ENCODE measurements around the gene ZNF316.

ZNF316 gene

DNA sequence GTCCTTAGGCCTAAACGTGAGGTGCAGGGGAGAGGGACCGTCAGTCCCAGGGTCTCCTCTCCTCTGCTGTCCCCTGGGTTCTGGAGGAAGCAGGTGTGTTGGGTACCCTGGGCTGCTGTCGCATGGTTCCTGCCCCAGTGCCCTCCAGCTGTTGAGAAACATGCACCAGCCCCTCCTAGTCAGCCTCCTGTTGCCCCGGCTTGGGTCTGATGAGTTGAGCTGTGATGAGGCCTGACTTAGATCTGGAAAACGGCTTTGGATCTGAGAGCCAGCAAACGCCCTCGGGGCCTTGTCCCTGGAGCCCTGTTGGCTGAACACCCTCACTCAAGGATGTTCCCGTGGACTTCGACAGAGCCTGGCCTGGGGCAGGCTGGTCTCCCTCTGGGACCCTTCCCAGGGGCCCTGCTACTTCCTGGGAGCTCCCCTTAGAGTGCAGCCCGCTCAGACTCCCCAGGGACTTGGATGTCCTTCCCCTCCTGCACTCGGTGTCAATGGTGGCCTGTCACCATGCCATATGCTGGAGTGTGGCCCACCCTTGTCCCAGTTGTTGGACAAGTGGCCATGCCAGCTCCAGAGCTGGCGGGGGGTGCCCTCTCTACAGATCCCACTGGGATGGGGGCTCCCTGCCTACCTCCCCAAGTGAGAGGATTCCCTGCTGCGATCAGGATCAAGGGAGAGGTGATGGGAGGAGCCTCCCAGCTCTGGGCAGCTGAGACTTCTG lies 12.3 kb downstream of the ZNF316 start:
- no peak overlapping the region for H3K4me3 ChIP-seq (ENCODE audit: low read depth in 1 of 2, low read length in 2 of 2)
- no peaks in the 10 kb centered on the region for H3K9me3 ChIP-seq (ENCODE audit: low read length)
- peaks cover 25% of the 10 kb centered on the region for H3K36me3 ChIP-seq (ENCODE audit: insufficient read depth, low read length)
- no peak overlapping the region for H3K9ac ChIP-seq (ENCODE audit: low read length)
- no peaks in the 10 kb centered on the region for H3K4me1 ChIP-seq (ENCODE audit: insufficient read depth, low read length)
- no peaks in the 10 kb centered on the region for H3K27me3 ChIP-seq (ENCODE audit: control insufficient read depth in 1 of 2, insufficient read depth in 2 of 2, low read length in 2 of 2)
- H3K27ac ChIP-seq (ENCODE audit: low read depth, low read length): no peak overlapping the region

DNA sequence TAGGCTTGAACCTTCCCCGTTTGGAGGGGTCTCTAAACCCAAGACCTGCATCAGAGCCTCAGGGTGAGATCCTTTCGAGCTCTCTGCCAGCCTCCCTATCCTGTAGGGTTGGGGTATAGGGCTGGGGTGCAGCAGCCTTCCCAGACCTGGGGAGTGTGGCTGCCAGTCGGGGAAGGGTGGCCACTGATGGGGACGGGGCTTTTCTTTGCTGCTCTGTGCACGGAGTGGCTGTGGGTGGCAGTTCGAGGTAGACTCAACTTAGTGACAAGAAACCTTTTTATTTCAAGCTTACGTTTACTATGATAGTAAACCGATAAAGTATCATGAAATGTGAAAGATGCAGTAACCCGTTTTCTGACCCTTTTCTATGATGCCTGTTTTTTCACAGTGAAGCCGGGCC lies 13.0 kb downstream of the ZNF316 start:
- Histone ChIP-seq H3K4me1 (ENCODE audit: insufficient read depth, low read length) (no peaks in the 10 kb centered on the region), H3K4me3 (ENCODE audit: low read depth in 1 of 2, low read length in 2 of 2) (no peak overlapping the region), H3K9ac (ENCODE audit: low read length) (no peak overlapping the region), H3K27ac (ENCODE audit: low read depth, low read length) (no peak overlapping the region), H3K9me3 (ENCODE audit: low read length) (no peaks in the 10 kb centered on the region), H3K36me3 (ENCODE audit: insufficient read depth, low read length) (peaks cover 20% of the 10 kb centered on the region), H3K27me3 (ENCODE audit: control insufficient read depth in 1 of 2, insufficient read depth in 2 of 2, low read length in 2 of 2) (no peaks in the 10 kb centered on the region)

DNA sequence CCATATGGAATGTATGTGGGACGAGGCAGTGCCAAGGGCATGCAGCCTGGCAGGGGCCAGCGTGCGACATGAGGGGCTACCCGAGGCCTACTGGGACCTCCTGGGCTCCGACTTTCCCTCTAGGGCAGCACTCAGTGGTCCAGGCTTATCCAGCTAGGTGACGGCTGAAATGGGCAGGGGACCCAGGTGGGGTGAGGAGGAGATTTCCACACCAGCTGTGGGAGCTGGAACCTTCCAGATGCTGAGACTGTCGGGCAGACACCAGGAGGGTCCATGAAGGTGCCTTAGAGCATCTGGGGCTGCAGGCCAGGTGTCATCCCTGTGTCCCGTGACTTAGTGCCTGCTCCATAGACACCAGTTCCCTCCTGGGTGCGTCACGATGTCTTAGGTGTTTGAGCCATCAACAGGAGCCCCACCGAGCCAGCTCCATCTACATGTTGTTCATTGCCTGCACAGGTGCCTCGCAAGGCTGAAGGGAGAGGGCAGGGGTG lies 13.4 kb downstream of the ZNF316 start:
- Histone ChIP-seq H3K9ac (ENCODE audit: low read length) (no peak overlapping the region), H3K27ac (ENCODE audit: low read depth, low read length) (no peak overlapping the region), H3K27me3 (ENCODE audit: control insufficient read depth in 1 of 2, insufficient read depth in 2 of 2, low read length in 2 of 2) (no peaks in the 10 kb centered on the region), H3K4me3 (ENCODE audit: low read depth in 1 of 2, low read length in 2 of 2) (no peak overlapping the region), H3K9me3 (ENCODE audit: low read length) (no peaks in the 10 kb centered on the region), H3K36me3 (ENCODE audit: insufficient read depth, low read length) (peaks cover 20% of the 10 kb centered on the region), H3K4me1 (ENCODE audit: insufficient read depth, low read length) (no peaks in the 10 kb centered on the region)

DNA sequence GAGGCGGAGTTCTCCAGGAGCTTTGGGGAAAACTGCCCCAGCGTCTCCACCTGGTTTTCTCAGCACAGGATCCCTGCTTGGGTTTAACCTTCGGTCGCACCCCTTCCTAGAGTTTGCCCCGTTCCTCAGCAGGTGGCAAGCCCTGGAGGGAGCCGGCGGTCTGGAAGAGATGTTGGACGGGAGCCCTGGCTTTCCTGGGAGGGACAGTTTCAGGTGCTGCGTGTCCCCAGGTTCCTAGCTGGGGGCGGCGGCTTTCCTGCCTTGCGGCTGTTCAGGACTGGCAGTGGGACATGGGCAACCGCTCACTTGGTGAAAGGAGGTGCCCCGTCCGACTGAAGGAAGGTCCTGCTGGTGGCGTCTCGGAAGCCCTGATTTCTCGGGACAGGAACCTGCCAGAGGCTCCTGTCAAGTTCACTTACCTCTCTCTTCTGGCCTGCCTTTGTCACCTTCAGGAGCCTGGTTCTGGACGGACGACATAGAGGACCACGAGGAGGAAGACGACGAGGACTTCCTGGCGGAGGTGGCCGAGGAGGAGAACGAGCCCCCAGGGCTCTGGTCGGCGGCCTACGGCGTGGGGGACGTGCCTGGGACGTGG lies 14.8 kb downstream of the ZNF316 start:
- Histone ChIP-seq H3K4me1 (ENCODE audit: insufficient read depth, low read length) (no peaks in the 10 kb centered on the region), H3K9ac (ENCODE audit: low read length) (no peak overlapping the region), H3K9me3 (ENCODE audit: low read length) (no peaks in the 10 kb centered on the region), H3K4me3 (ENCODE audit: low read depth in 1 of 2, low read length in 2 of 2) (no peak overlapping the region), H3K27me3 (ENCODE audit: control insufficient read depth in 1 of 2, insufficient read depth in 2 of 2, low read length in 2 of 2) (no peaks in the 10 kb centered on the region), H3K27ac (ENCODE audit: low read depth, low read length) (no peak overlapping the region), H3K36me3 (ENCODE audit: insufficient read depth, low read length) (peaks cover 16% of the 10 kb centered on the region)

DNA sequence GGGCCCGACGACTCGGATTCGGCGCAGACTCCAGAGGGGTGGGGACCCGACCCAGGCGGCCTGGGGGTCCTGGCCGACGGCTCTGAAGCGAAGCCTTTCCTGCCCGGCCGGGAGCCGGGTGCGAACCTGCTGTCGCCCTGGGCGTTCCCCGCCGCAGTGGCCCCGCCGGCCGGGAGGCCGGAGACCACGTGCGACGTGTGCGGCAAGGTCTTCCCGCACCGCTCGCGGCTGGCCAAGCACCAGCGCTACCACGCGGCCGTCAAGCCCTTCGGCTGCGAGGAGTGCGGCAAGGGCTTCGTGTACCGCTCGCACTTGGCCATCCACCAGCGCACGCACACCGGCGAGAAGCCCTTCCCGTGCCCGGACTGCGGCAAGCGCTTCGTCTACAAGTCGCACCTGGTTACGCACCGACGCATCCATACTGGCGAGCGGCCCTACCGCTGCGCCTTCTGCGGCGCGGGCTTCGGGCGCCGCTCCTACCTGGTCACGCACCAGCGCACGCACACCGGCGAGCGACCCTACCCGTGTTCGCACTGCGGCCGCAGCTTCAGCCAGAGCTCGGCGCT lies 15.4 kb downstream of the ZNF316 start:
- Histone ChIP-seq H3K36me3 (ENCODE audit: insufficient read depth, low read length) (peaks cover 16% of the 10 kb centered on the region), H3K27me3 (ENCODE audit: control insufficient read depth in 1 of 2, insufficient read depth in 2 of 2, low read length in 2 of 2) (no peaks in the 10 kb centered on the region), H3K9me3 (ENCODE audit: low read length) (no peaks in the 10 kb centered on the region), H3K9ac (ENCODE audit: low read length) (no peak overlapping the region), H3K4me1 (ENCODE audit: insufficient read depth, low read length) (no peaks in the 10 kb centered on the region), H3K27ac (ENCODE audit: low read depth, low read length) (no peak overlapping the region), H3K4me3 (ENCODE audit: low read depth in 1 of 2, low read length in 2 of 2) (no peak overlapping the region)

DNA sequence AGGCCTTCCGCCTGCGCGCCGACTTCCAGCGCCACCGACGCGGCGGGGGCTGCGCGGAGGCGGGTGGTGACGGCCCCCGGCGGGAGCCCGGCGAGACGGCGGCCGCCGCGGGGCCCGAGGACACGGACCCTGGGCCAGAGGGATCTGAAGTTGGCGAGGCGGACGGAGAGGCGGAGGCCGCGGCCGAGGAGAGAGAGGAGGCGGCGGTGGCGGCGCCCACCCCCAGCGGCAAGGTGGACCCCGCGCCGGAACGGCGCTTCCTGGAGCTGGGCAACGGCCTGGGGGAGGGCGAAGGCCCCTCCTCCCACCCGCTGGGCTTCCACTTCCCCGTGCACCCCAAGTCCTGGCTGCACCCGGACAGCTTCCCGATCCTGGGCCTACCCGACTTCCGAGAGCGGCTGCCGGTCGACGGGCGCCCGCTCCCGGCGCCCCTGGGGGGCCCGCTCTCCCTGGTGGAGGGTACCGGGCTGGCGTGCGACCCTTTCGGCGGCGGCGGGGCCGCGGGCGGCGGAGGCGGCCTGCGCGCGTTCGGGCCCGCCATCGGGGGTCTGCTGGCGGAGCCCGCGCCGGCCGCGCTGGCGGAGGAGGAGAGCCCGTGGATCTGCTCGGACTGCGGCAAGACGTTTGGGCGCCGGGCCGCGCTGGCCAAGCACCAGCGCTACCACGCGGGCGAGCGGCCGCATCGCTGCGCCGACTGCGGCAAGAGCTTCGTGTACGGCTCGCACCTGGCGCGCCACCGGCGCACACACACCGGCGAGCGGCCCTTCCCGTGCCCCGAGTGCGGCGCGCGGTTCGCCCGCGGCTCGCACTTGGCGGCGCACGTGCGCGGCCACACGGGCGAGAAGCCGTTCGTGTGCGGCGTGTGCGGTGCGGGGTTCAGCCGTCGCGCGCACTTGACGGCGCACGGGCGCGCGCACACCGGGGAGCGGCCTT lies 16.2 kb downstream of the ZNF316 start:
- Histone ChIP-seq H3K9ac (ENCODE audit: low read length) (no peak overlapping the region), H3K27me3 (ENCODE audit: control insufficient read depth in 1 of 2, insufficient read depth in 2 of 2, low read length in 2 of 2) (no peaks in the 10 kb centered on the region), H3K4me3 (ENCODE audit: low read depth in 1 of 2, low read length in 2 of 2) (no peak overlapping the region), H3K4me1 (ENCODE audit: insufficient read depth, low read length) (no peaks in the 10 kb centered on the region), H3K36me3 (ENCODE audit: insufficient read depth, low read length) (peaks cover 16% of the 10 kb centered on the region), H3K9me3 (ENCODE audit: low read length) (no peaks in the 10 kb centered on the region), H3K27ac (ENCODE audit: low read depth, low read length) (no peak overlapping the region)

DNA sequence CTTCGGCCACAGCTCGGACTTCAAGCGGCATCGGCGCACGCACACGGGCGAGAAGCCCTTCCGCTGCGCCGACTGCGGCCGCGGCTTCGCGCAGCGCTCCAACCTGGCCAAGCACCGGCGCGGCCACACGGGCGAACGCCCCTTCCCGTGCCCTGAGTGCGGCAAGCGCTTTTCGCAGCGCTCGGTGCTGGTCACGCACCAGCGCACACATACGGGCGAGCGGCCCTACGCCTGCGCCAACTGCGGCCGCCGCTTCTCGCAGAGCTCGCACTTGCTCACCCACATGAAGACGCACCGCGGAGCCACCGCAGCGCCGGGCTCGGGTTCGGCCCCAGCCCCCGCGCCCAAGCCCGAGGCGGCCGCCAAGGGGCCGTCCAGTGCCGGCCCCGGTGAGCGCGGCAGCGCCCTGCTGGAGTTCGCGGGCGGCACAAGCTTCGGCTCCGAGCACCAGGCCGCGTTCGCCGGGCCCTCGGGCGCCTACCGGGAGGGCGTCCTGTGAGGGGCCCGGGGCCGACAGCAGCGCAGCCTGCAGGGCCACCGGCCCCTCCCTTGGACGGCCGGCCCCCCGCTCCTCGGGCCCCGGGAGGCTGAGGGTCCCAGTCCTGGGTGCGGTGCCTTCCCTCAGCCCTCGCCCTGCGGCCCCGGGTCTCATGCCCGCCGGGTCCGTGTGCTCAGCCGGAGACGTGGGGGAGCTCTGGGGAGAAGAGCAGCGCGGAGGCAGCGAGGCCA lies 17.2 kb downstream of the ZNF316 start:
- H3K36me3 ChIP-seq (ENCODE audit: insufficient read depth, low read length): peaks cover 14% of the 10 kb centered on the region
- no peaks in the 10 kb centered on the region for H3K9me3 ChIP-seq (ENCODE audit: low read length)
- no peaks in the 10 kb centered on the region for H3K4me1 ChIP-seq (ENCODE audit: insufficient read depth, low read length)
- no peak overlapping the region for H3K4me3 ChIP-seq (ENCODE audit: low read depth in 1 of 2, low read length in 2 of 2)
- H3K27me3 ChIP-seq (ENCODE audit: control insufficient read depth in 1 of 2, insufficient read depth in 2 of 2, low read length in 2 of 2): no peaks in the 10 kb centered on the region
- no peak overlapping the region for H3K9ac ChIP-seq (ENCODE audit: low read length)
- no peak overlapping the region for H3K27ac ChIP-seq (ENCODE audit: low read depth, low read length)

DNA sequence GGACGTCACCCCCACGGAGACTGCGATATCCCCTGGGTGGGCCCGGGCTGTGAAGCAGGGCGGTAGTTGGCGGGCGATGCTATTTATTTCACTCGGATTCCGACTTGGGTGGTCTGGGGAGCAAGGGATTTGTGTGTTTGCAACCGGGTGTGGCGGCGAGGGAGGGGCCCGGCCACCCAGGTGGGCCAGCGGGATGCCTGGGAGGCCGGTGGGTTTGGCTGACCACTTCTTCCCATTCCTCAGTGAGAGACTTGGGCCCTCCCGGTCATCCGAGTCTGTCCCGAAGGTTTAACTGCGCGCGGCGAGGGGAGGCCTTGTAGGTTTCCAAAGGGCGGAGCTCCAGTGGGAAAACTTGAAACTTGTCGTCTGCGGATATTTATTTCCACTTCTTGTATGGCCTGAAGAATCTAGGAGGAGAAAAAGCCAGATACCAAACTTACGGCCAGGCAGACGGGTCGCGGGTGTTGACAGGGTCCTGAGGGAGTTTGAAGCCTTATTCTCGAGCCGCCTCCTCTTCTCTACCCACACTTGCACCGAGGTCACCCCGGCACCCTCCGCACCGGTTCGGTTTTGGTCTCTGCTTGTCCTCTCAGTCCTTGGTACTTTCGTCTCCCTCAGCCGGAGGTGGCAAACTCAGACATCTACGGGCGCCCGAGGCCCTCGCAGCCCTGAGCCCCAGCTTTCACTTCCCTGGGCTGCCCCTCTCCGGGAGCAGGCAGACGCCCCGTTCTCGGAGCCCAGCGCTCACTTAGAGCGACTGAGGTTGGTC lies 17.9 kb downstream of the ZNF316 start:
- no peak overlapping the region for H3K27ac ChIP-seq (ENCODE audit: low read depth, low read length)
- H3K36me3 ChIP-seq (ENCODE audit: insufficient read depth, low read length): peaks cover 12% of the 10 kb centered on the region
- no peak overlapping the region for H3K4me3 ChIP-seq (ENCODE audit: low read depth in 1 of 2, low read length in 2 of 2)
- H3K9me3 ChIP-seq (ENCODE audit: low read length): no peaks in the 10 kb centered on the region
- H3K9ac ChIP-seq (ENCODE audit: low read length): no peak overlapping the region
- H3K4me1 ChIP-seq (ENCODE audit: insufficient read depth, low read length): no peaks in the 10 kb centered on the region
- H3K27me3 ChIP-seq (ENCODE audit: control insufficient read depth in 1 of 2, insufficient read depth in 2 of 2, low read length in 2 of 2): no peaks in the 10 kb centered on the region

DNA sequence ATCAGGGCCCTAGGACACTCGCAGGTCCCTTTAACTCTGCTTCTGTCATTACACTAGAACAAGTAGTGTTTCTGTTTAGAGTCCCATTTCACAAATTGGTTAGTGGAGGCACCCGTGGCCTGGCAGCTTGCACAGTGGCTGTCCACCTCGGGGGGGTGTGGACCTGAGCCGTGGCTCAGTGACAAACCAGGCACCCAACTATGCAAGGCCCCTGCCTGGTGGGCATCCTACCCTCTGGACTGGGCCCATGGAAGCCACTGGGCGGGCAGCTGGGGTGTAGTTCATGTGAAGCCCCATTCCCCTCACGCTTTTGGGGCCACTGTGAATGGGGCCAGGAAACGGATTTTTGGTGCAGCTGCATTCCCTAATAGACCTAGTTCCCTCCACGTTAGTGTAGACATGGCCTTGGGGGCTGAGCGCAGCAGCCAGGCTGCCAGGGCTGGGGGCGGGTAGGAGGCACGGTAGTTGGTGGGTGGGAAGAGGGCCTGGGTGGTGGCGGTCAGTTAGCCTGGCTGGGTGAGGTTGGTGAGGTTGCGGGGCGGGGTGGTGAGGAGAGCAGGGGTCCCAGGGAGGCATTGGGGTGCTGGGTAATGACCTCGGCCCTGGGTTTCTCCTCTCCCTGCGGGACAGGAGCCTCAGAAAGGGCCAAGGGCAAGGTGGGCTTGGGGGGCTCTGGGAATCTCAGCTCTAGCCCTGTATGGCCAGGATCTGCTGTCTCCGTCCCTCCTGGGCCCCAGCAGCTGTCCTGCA lies 18.7 kb downstream of the ZNF316 start:
- Histone ChIP-seq H3K4me1 (ENCODE audit: insufficient read depth, low read length) (no peaks in the 10 kb centered on the region), H3K9me3 (ENCODE audit: low read length) (no peaks in the 10 kb centered on the region), H3K27ac (ENCODE audit: low read depth, low read length) (no peak overlapping the region), H3K36me3 (ENCODE audit: insufficient read depth, low read length) (peaks cover 12% of the 10 kb centered on the region), H3K27me3 (ENCODE audit: control insufficient read depth in 1 of 2, insufficient read depth in 2 of 2, low read length in 2 of 2) (no peaks in the 10 kb centered on the region), H3K4me3 (ENCODE audit: low read depth in 1 of 2, low read length in 2 of 2) (no peak overlapping the region), H3K9ac (ENCODE audit: low read length) (no peak overlapping the region)

DNA sequence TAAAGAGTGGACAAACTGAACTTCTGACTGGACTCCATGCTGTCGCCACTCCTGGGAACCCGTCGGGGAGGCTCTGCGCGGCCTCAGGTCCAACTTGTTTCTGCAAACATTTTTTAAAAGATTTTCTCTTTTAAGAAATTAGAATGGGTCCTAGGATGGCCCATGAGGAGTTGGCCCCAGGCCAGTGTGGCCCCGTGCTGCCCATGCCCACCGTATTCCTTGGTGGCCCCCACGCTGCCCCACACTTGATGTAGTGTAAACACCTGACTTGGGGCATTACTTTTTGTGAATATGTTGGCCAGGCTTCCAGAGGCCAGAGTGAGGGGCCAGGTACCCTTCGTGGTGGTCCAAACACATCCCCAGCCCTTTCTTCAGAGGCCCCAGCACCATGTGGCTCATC lies 19.3 kb downstream of the ZNF316 start:
- Histone ChIP-seq H3K4me1 (ENCODE audit: insufficient read depth, low read length) (no peaks in the 10 kb centered on the region), H3K9ac (ENCODE audit: low read length) (no peak overlapping the region), H3K36me3 (ENCODE audit: insufficient read depth, low read length) (peaks cover 12% of the 10 kb centered on the region), H3K27me3 (ENCODE audit: control insufficient read depth in 1 of 2, insufficient read depth in 2 of 2, low read length in 2 of 2) (no peaks in the 10 kb centered on the region), H3K9me3 (ENCODE audit: low read length) (no peaks in the 10 kb centered on the region), H3K27ac (ENCODE audit: low read depth, low read length) (no peak overlapping the region), H3K4me3 (ENCODE audit: low read depth in 1 of 2, low read length in 2 of 2) (no peak overlapping the region)
